ENCODE measurements around the gene FAM163B. TPM values are rescaled to one million over a fixed set of nuclear protein-coding genes. Genes with fewer than 3 reads are reported as not detected.

Gene FAM163B
- total RNA-seq, 1 donor from 2014 or later: not detected

DNA sequence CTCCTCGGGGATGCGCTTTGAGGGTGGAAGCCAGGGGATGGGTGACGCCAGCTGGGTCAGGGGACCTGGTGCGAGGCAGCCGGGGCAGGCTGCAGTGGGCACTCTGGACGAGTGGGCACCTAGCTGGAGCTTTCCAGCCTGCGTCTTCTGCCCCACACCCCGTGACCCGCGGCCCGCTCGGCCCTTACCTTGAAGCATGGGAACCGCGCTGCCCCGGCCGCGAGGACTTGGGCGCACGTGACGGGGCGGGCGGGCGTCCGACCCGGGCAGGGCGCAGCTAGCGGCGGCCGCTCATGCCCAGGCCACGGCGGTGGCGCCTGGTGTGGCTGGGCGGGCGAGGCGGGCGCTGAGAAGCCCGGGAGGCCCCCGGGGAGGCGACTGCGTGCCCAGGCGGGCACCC lies 300 bp downstream of the FAM163B start:
- Mint-ChIP-seq H3K9me3 (no peaks in the 10 kb centered on the region), H3K36me3 (no peaks in the 10 kb centered on the region), H3K27ac (no peak overlapping the region), H3K27me3 (peaks cover 89% of the 10 kb centered on the region), H3K4me1 (ENCODE audit: unreplicated experiment) (no peaks in the 10 kb centered on the region), H3K4me3 (no peak overlapping the region)
- TF ChIP-seq, protein P1, sequence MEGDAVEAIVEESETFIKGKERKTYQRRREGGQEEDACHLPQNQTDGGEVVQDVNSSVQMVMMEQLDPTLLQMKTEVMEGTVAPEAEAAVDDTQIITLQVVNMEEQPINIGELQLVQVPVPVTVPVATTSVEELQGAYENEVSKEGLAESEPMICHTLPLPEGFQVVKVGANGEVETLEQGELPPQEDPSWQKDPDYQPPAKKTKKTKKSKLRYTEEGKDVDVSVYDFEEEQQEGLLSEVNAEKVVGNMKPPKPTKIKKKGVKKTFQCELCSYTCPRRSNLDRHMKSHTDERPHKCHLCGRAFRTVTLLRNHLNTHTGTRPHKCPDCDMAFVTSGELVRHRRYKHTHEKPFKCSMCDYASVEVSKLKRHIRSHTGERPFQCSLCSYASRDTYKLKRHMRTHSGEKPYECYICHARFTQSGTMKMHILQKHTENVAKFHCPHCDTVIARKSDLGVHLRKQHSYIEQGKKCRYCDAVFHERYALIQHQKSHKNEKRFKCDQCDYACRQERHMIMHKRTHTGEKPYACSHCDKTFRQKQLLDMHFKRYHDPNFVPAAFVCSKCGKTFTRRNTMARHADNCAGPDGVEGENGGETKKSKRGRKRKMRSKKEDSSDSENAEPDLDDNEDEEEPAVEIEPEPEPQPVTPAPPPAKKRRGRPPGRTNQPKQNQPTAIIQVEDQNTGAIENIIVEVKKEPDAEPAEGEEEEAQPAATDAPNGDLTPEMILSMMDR (conservative IDR thresholded peaks at IDR 0.05): no peak
- DNase-seq (ENCODE audit: extremely low spot score, unreplicated experiment): no peak

DNA sequence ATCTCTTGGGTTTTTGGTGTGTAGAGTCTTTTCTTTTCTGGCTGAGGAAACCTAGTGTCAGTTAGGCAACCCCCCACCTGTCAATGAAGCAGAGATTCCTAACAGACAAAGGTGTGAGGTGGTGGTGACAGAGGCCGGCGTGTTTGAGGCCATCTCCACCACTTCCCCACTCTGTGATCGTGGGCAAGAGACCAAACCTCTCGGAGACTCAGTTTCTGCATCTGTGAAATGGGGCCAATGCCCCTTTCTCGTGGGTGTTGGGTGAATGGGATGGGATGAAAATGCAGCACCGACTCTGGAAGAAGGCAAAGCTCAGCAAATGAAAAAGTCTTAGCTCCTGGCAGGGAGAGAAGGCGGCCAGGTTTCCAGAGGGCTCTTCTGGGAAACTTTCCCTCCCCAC lies 807 bp downstream of the FAM163B start:
- Mint-ChIP-seq H3K4me3 (no peak overlapping the region), H3K9me3 (no peaks in the 10 kb centered on the region), H3K4me1 (ENCODE audit: unreplicated experiment) (no peaks in the 10 kb centered on the region), H3K27me3 (peaks cover 85% of the 10 kb centered on the region), H3K36me3 (no peaks in the 10 kb centered on the region), H3K27ac (no peak overlapping the region)
- TF ChIP-seq, protein P1 (conservative IDR thresholded peaks at IDR 0.05): no peak
- DNase-seq (ENCODE audit: extremely low spot score, unreplicated experiment): no peak

- H3K27me3 Mint-ChIP-seq: peaks cover 81% of the 10 kb centered on the region
- TF ChIP-seq, protein P1 (conservative IDR thresholded peaks at IDR 0.05): no peak
- H3K9me3 Mint-ChIP-seq: no peaks in the 10 kb centered on the region
- no peaks in the 10 kb centered on the region for H3K36me3 Mint-ChIP-seq
- H3K4me1 Mint-ChIP-seq (ENCODE audit: unreplicated experiment): no peaks in the 10 kb centered on the region
- H3K27ac Mint-ChIP-seq: no peak overlapping the region
- DNase-seq (ENCODE audit: extremely low spot score, unreplicated experiment): no peak
- no peak overlapping the region for H3K4me3 Mint-ChIP-seq
These were observed 1.2 kb downstream of the FAM163B start for GRCh38 chr9:133607976-133608375.

GRCh38 chr9:133607381-133607780 lies 1.8 kb downstream of the FAM163B start:
- no peak for DNase-seq (ENCODE audit: extremely low spot score, unreplicated experiment)
- H3K4me3 Mint-ChIP-seq: no peak overlapping the region
- H3K9me3 Mint-ChIP-seq: no peaks in the 10 kb centered on the region
- no peak overlapping the region for H3K27ac Mint-ChIP-seq
- TF ChIP-seq, protein P1 (conservative IDR thresholded peaks at IDR 0.05): no peak
- peaks cover 78% of the 10 kb centered on the region for H3K27me3 Mint-ChIP-seq
- H3K36me3 Mint-ChIP-seq: no peaks in the 10 kb centered on the region
- no peaks in the 10 kb centered on the region for H3K4me1 Mint-ChIP-seq (ENCODE audit: unreplicated experiment)

DNA sequence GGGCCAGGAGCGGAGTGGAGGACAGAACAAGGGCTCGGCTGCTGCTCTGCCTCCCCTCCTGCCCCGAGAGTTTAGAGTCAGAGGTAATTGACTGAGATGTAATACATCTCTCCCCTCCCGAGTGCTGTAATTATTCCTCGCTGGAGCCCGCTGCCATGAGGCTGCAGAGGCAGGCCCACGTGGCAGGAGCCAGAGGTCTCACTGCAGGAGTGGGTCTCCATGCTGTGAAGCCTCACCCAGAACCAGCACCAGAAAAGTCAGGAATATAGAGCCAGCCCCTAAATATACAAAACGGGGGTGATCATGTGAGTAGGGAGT lies 2.5 kb downstream of the FAM163B start:
- no peak for DNase-seq (ENCODE audit: extremely low spot score, unreplicated experiment)
- TF ChIP-seq, protein P1 (conservative IDR thresholded peaks at IDR 0.05): no peak
- Mint-ChIP-seq H3K4me1 (ENCODE audit: unreplicated experiment) (no peaks in the 10 kb centered on the region), H3K36me3 (no peaks in the 10 kb centered on the region), H3K9me3 (no peaks in the 10 kb centered on the region), H3K27me3 (peaks cover 75% of the 10 kb centered on the region), H3K4me3 (no peak overlapping the region), H3K27ac (no peak overlapping the region)

All from type B pancreatic cell (in vitro differentiated cells).